Neural cell (in vitro differentiated cells): ENCODE measurements around the gene SLC5A11. TPM values are rescaled to one million over a fixed set of nuclear protein-coding genes. Genes with fewer than 3 reads are reported as not detected.

Experiments
- H2AFZ ChIP-seq: fragments of 200-600, 300-800 bp; sonication (generic), shearing (Covaris generic); 2 replicates; pipeline ENCODE4 v1.6.0; 2014; ENCODE audit warnings: low read depth, mild to moderate bottlenecking, antibody characterized with exemption, low read length, moderate library complexity
- H3F3A ChIP-seq: fragments of 200-600 bp; shearing (Covaris generic); 2 replicates; pipeline ENCODE4 v1.6.1; 2016; ENCODE audit warnings: mild to moderate bottlenecking, moderate library complexity, mixed read lengths, antibody characterized with exemption, low read length; ENCODE audit not compliant: insufficient read depth, poor library complexity, severe bottlenecking
- H3K27ac ChIP-seq: fragments of 200-600, 300-800 bp; sonication (generic), shearing (Covaris generic); 2 replicates; pipeline ENCODE4 v1.5.1; 2014; ENCODE audit warnings: mild to moderate bottlenecking, low read length, moderate library complexity
- H3K27me3 ChIP-seq: fragments of 300-800, 200-600 bp; sonication (generic), shearing (Covaris generic); 2 replicates; pipeline ENCODE4 v1.6.0; 2014; ENCODE audit warnings: mild to moderate bottlenecking, low read depth, low read length, moderate library complexity; ENCODE audit not compliant: insufficient read depth
- H3K36me3 ChIP-seq: fragments of 300-800, 200-600 bp; sonication (generic), shearing (Covaris generic); 2 replicates; pipeline ENCODE4 v1.5.1; 2014; ENCODE audit warnings: mild to moderate bottlenecking, antibody characterized with exemption, low read length, moderate library complexity; ENCODE audit not compliant: insufficient read depth
- H3K4me2 ChIP-seq: fragments of 300-800, 200-600 bp; sonication (generic), shearing (Covaris generic); 2 replicates; pipeline ENCODE4 v1.6.0; 2014; ENCODE audit warnings: mild to moderate bottlenecking, low read length
- H3K4me3 ChIP-seq: fragments of 300-800, 200-600 bp; sonication (generic), shearing (Covaris generic); 2 replicates; pipeline ENCODE4 v1.5.1; 2014; ENCODE audit warnings: mild to moderate bottlenecking, low read length, moderate library complexity
- H3K79me2 ChIP-seq: fragments of 200-600 bp; shearing (Covaris generic); replicated peaks from 2 replicates; pipeline ENCODE4 v1.6.0; 2014; ENCODE audit warnings: mild to moderate bottlenecking, low read length, moderate library complexity; ENCODE audit not compliant: insufficient read depth
- H3K9ac ChIP-seq: fragments of 300-800, 200-600 bp; sonication (generic), shearing (Covaris generic); 2 replicates; pipeline ENCODE4 v1.6.1; 2016; ENCODE audit warnings: mild to moderate bottlenecking, low read length, mixed read lengths
- H3K9me2 ChIP-seq: fragments of 200-600 bp; shearing (Covaris generic); 2 replicates; pipeline ENCODE4 v1.6.1; 2016; ENCODE audit warnings: mild to moderate bottlenecking, low read length, mixed read lengths; ENCODE audit not compliant: insufficient read depth
- H3K9me3 ChIP-seq: fragments of 200-600, 300-800 bp; sonication (generic), shearing (Covaris generic); 2 replicates; pipeline ENCODE4 v1.6.1; 2016; ENCODE audit warnings: mild to moderate bottlenecking, mixed run types, low read length, moderate library complexity, mixed read lengths
- H4K20me1 ChIP-seq: fragments of 200-600 bp; shearing (Covaris generic); 2 replicates; pipeline ENCODE4 v1.6.1; 2016; ENCODE audit warnings: mild to moderate bottlenecking, mixed run types; ENCODE audit not compliant: insufficient read depth
- CTCF ChIP-seq: fragments of 450-650 bp; IDR thresholded peaks from 2 replicates; pipeline ENCODE4 v1.5.1; 2014; ENCODE audit warnings: antibody characterized with exemption, mild to moderate bottlenecking, moderate library complexity; ENCODE audit not compliant: poor library complexity, severe bottlenecking
- EP300 ChIP-seq: fragments of 450-650 bp; conservative IDR thresholded peaks from 2 replicates; pipeline ENCODE4 v1.6.1; 2014; ENCODE audit warnings: antibody characterized with exemption, mild to moderate bottlenecking, moderate library complexity; ENCODE audit not compliant: poor library complexity, severe bottlenecking
- EZH2 ChIP-seq: fragments of 200-600, 300-800 bp; shearing (Covaris generic), sonication (generic); IDR thresholded peaks from 2 replicates; pipeline ENCODE4 v1.6.1; 2014; ENCODE audit warnings: antibody characterized with exemption, low read length, borderline replicate concordance, mild to moderate bottlenecking; ENCODE audit not compliant: insufficient read depth, poor library complexity, severe bottlenecking
- MXI1 ChIP-seq: fragments of 450-650 bp; conservative IDR thresholded peaks from 2 replicates; pipeline ENCODE4 v1.6.1; 2014; ENCODE audit warnings: antibody characterized with exemption, mild to moderate bottlenecking; ENCODE audit not compliant: poor library complexity, severe bottlenecking
- POLR2AphosphoS5 ChIP-seq: IDR thresholded peaks from 2 replicates; pipeline ENCODE4 v1.6.1; 2012
- RAD21 ChIP-seq: fragments of 450-650 bp; conservative IDR thresholded peaks from 2 replicates; pipeline ENCODE4 v1.6.1; 2014; ENCODE audit warnings: antibody characterized with exemption, mild to moderate bottlenecking, moderate library complexity
- REST ChIP-seq: IDR thresholded peaks from 2 replicates; pipeline ENCODE4 v1.6.1; 2012; ENCODE audit warnings: borderline replicate concordance
- SMC3 ChIP-seq: fragments of 450-650 bp; conservative IDR thresholded peaks from 2 replicates; pipeline ENCODE4 v1.6.1; 2014; ENCODE audit warnings: antibody characterized with exemption, mild to moderate bottlenecking, moderate library complexity; ENCODE audit not compliant: poor library complexity
- TAF1 ChIP-seq: IDR thresholded peaks from 2 replicates; pipeline ENCODE4 v1.6.1; 2012; ENCODE audit warnings: low read depth
- polyA plus RNA-seq: library from polyadenylated mRNA; depleted of rRNA; stranded (reverse); fragments of >200 nt; gene quantifications from 2 replicates; pipeline ENCODE4 v1.2.3, GENCODE V29; 2014

The SLC5A11 gene
- polyA plus RNA-seq, 1 donor from 2014 or later, result not detected

GRCh38 chr16:24908716-24909115, 63.0 kb downstream of the SLC5A11 start:
- H3F3A ChIP-seq, result no peaks in the 10 kb centered on the region
- no peak overlapping the region for H3K4me2 ChIP-seq
- no peaks in the 10 kb centered on the region for H3K27me3 ChIP-seq

DNA sequence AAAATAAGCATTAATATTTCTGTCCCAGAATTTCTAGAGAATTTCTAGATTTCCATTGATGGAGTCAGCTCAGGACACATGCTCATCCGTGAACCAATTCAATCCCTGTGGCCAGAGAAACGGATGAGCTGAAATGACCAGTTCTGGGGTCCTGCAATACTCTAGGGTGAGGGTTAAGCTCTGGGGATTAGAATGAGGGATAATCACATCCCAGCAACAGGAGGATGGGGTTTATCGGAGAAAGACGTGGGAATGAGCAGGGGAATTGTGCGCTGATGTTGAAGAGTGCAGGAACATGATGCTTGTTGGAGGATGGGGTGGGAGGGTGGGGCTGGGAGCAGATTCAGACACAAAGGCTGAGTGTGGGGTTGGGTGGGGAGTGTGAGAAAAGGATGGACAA, 64.1 kb downstream of the SLC5A11 start:
- Histone ChIP-seq H3K9me2 (no peaks in the 10 kb centered on the region), H3K4me2 (no peak overlapping the region), H3F3A (no peaks in the 10 kb centered on the region), H3K27me3 (no peaks in the 10 kb centered on the region), H4K20me1 (no peaks in the 10 kb centered on the region), H3K9ac (no peak overlapping the region), H3K9me3 (no peaks in the 10 kb centered on the region), H3K27ac (no peak overlapping the region), H3K36me3 (no peaks in the 10 kb centered on the region), H2AFZ (no peak overlapping the region), H3K4me3 (no peak overlapping the region), H3K79me2 (no peaks in the 10 kb centered on the region)
- TF ChIP-seq CTCF (no peak), MXI1 (no peak), EP300 (no peak), EZH2 (no peak)

More at GRCh38 chr16:24908716-24909115, 63.0 kb downstream of the SLC5A11 start:
- no peaks in the 10 kb centered on the region for H3K9me3 ChIP-seq
- TF ChIP-seq REST (no peak), TAF1 (no peak), RAD21 (no peak)
- no peak overlapping the region for H2AFZ ChIP-seq
- no peaks in the 10 kb centered on the region for H4K20me1 ChIP-seq
- no peaks in the 10 kb centered on the region for H3K36me3 ChIP-seq
- H3K79me2 ChIP-seq, result no peaks in the 10 kb centered on the region
- no peak overlapping the region for H3K27ac ChIP-seq
- H3K9ac ChIP-seq, result no peak overlapping the region
- no peak overlapping the region for H3K4me3 ChIP-seq
- no peaks in the 10 kb centered on the region for H3K9me2 ChIP-seq

- TF ChIP-seq RAD21 (no peak), POLR2AphosphoS5 (no peak), MXI1 (no peak), CTCF (no peak), EP300 (no peak), TAF1 (no peak), SMC3 (no peak), EZH2 (no peak), REST (no peak)
- Histone ChIP-seq H3K79me2 (no peaks in the 10 kb centered on the region), H3K4me2 (no peak overlapping the region), H3F3A (no peaks in the 10 kb centered on the region), H2AFZ (no peak overlapping the region), H3K27me3 (no peaks in the 10 kb centered on the region), H3K27ac (no peak overlapping the region), H3K36me3 (no peaks in the 10 kb centered on the region), H3K4me3 (no peak overlapping the region), H4K20me1 (no peaks in the 10 kb centered on the region), H3K9ac (no peak overlapping the region), H3K9me3 (no peaks in the 10 kb centered on the region), H3K9me2 (no peaks in the 10 kb centered on the region)
These were observed 69.3 kb downstream of the SLC5A11 start for GRCh38 chr16:24915019-24915418.
